ENCODE measurements around the gene EMILIN3.

The EMILIN3 gene

GRCh38 chr20:41366546-41367392, at the start of gene EMILIN3:
Gene EMILIN3, minus strand, starts transcription at chr20:41366818. Its CDS starts 184 bp downstream, at chr20:41366634.
- no peak for DNase-seq

- no peak for DNase-seq
Observed at GRCh38 chr20:41415191-41415590, 48.6 kb upstream of the EMILIN3 start.

GRCh38 chr20:41413169-41413568, 46.6 kb upstream of the EMILIN3 start:
- no peak for DNase-seq

GRCh38 chr20:41412324-41413120, 45.9 kb upstream of the EMILIN3 start:
- no peak for DNase-seq

GRCh38 chr20:41411391-41411847, 44.8 kb upstream of the EMILIN3 start:
- DNase-seq, result no peak

- DNase-seq, result no peak
Observed at GRCh38 chr20:41408986-41409385, 42.4 kb upstream of the EMILIN3 start.

GRCh38 chr20:41408156-41408794, 41.7 kb upstream of the EMILIN3 start:
- DNase-seq, result no peak

GRCh38 chr20:41407607-41408006, 41.0 kb upstream of the EMILIN3 start:
- DNase-seq, result no peak

GRCh38 chr20:41406896-41407444, 40.4 kb upstream of the EMILIN3 start:
- no peak for DNase-seq

- DNase-seq, result no peak
Observed at GRCh38 chr20:41406353-41406752, 39.7 kb upstream of the EMILIN3 start.

GRCh38 chr20:41405436-41405835, 38.8 kb upstream of the EMILIN3 start:
- no peak for DNase-seq

- no peak for DNase-seq
Observed at GRCh38 chr20:41403604-41404003, 37.0 kb upstream of the EMILIN3 start.

- no peak for DNase-seq
Observed at GRCh38 chr20:41398408-41398807, 31.8 kb upstream of the EMILIN3 start.

GRCh38 chr20:41395667-41396664, 29.3 kb upstream of the EMILIN3 start:
- DNase-seq, result no peak

GRCh38 chr20:41394931-41395666, 28.5 kb upstream of the EMILIN3 start:
- DNase-seq, result no peak

- no peak for DNase-seq
Observed at GRCh38 chr20:41394081-41394480, 27.5 kb upstream of the EMILIN3 start.

- DNase-seq, result no peak
Observed at GRCh38 chr20:41393705-41394066, 27.1 kb upstream of the EMILIN3 start.

GRCh38 chr20:41392871-41393704, 26.5 kb upstream of the EMILIN3 start:
- DNase-seq, result no peak

GRCh38 chr20:41392295-41392694, 25.7 kb upstream of the EMILIN3 start:
- DNase-seq, result no peak

- DNase-seq, result no peak
Observed at GRCh38 chr20:41391587-41392001, 25.0 kb upstream of the EMILIN3 start.

Data from NCI-H2107 (cell line).